HepG2 (cell line): ENCODE data around the gene TRABD. TPM values are rescaled to one million over a fixed set of nuclear protein-coding genes. Genes with fewer than 3 reads are reported as not detected.
A peak's percentile ranks its signal among the peaks of the same experiment; 100 is the strongest.

ENCODE experiments used
- ATF7-NPFF ChIP-seq: sonication (generic); formaldehyde crosslinking; IDR thresholded peaks from 2 replicates; pipeline ENCODE4 v1.8.1; 2023; ENCODE audit warnings: mild to moderate bottlenecking, low read depth, missing genetic modification reagents, moderate library complexity
- CREM ChIP-seq, 2 experiments: sonication (generic) in 1 of 2; formaldehyde crosslinking in 1 of 2; IDR thresholded peaks; 2 replicates each; pipeline versions ENCODE4 v1.4.0 to v1.6.1; 2016 to 2020; ENCODE audit warnings: antibody characterized with exemption in 1 of 2, mild to moderate bottlenecking in 1 of 2, missing genetic modification reagents in 1 of 2
- EZH2 ChIP-seq: conservative IDR thresholded peaks from 2 replicates; pipeline ENCODE4 v1.6.1; 2012; ENCODE audit warnings: mild to moderate bottlenecking, low read depth, low read length, moderate library complexity
- IRF2 ChIP-seq: IDR thresholded peaks from 2 replicates; pipeline ENCODE4 v1.6.1; 2018; ENCODE audit warnings: missing genetic modification reagents, missing compliant biosample characterization
- KLF13 ChIP-seq: sonication (generic); formaldehyde crosslinking; IDR thresholded peaks from 2 replicates; pipeline ENCODE4 v1.4.0; 2020; ENCODE audit warnings: mild to moderate bottlenecking, missing genetic modification reagents
- KLF16 ChIP-seq, 2 experiments: sonication (generic) in 1 of 2; formaldehyde crosslinking in 1 of 2; IDR thresholded peaks; 2 replicates each; pipeline versions ENCODE4 v1.6.1 to v1.8.0; 2016 to 2023; ENCODE audit warnings: missing genetic modification reagents in 2 of 2, missing compliant biosample characterization in 1 of 2
- MXI1 ChIP-seq: IDR thresholded peaks from 3 replicates; pipeline ENCODE4 v1.6.1; 2012; ENCODE audit warnings: low read depth, low read length, inconsistent platforms, borderline replicate concordance
- NRL ChIP-seq: sonication (generic); formaldehyde crosslinking; IDR thresholded peaks from 2 replicates; pipeline ENCODE4 v1.5.0; 2020; ENCODE audit warnings: missing genetic modification reagents, mild to moderate bottlenecking, moderate library complexity, borderline replicate concordance
- POLR2A ChIP-seq, 2 experiments: IDR thresholded peaks; 2 replicates each; pipeline ENCODE4 v1.6.1; 2011; ENCODE audit warnings: low read depth in 2 of 2, low read length in 2 of 2, mild to moderate bottlenecking in 1 of 2, moderate library complexity in 1 of 2; ENCODE audit not compliant: insufficient read depth in 1 of 2
- RAD21 ChIP-seq: fragments of 450-650 bp; formaldehyde crosslinking; IDR thresholded peaks from 2 replicates; pipeline ENCODE4 v1.5.0; 2020; ENCODE audit warnings: mild to moderate bottlenecking
- RFXANK ChIP-seq: IDR thresholded peaks from 2 replicates; pipeline ENCODE4 v1.6.1; 2016
- RXRA ChIP-seq: sonication (generic); formaldehyde crosslinking; IDR thresholded peaks from 2 replicates; pipeline ENCODE4 v1.5.1; 2020; ENCODE audit warnings: missing genetic modification reagents
- SP2 ChIP-seq: sonication (generic); formaldehyde crosslinking; IDR thresholded peaks from 2 replicates; pipeline ENCODE4 v1.5.1; 2020; ENCODE audit warnings: mild to moderate bottlenecking, missing genetic modification reagents
- TEAD3 ChIP-seq: optimal IDR thresholded peaks from 2 replicates; pipeline ENCODE3; 2016; ENCODE audit warnings: borderline replicate concordance
- YEATS2 ChIP-seq: sonication (generic); formaldehyde crosslinking; IDR thresholded peaks from 2 replicates; pipeline ENCODE4 v1.4.0; 2020; ENCODE audit warnings: missing genetic modification reagents, borderline replicate concordance
- YY1 ChIP-seq: IDR thresholded peaks from 2 replicates; pipeline ENCODE4 v1.6.1; 2011; ENCODE audit warnings: low read length, low read depth, moderate library complexity, mild to moderate bottlenecking; ENCODE audit not compliant: insufficient read depth, insufficient replicate concordance
- ZNF20 ChIP-seq: sonication (generic); formaldehyde crosslinking; IDR thresholded peaks from 2 replicates; pipeline ENCODE4 v1.4.0; 2020; ENCODE audit warnings: mild to moderate bottlenecking, moderate library complexity, missing genetic modification reagents
- ZNF354B ChIP-seq: sonication (generic); formaldehyde crosslinking; IDR thresholded peaks from 2 replicates; pipeline ENCODE4 v1.8.0; 2022; ENCODE audit warnings: mild to moderate bottlenecking, missing genetic modification reagents
- ZNF530 ChIP-seq: sonication (generic); formaldehyde crosslinking; IDR thresholded peaks from 2 replicates; pipeline ENCODE4 v1.5.0; 2020; ENCODE audit warnings: low read depth, mild to moderate bottlenecking, missing genetic modification reagents
- ZNF660 ChIP-seq: sonication (generic); formaldehyde crosslinking; IDR thresholded peaks from 2 replicates; pipeline ENCODE4 v1.5.1; 2020; ENCODE audit warnings: mild to moderate bottlenecking, low read depth, missing genetic modification reagents, borderline replicate concordance
- polyA plus RNA-seq, 8 experiments: library from polyadenylated mRNA; depleted of rRNA in 3 of 8; stranded (reverse) in 7 of 8; unstranded in 1 of 8; fragments of >200 nt; fragmentation: Illumina TruSeq in 4 of 8; extraction: Trizol in 4 of 8; gene quantifications; 2 replicates each; pipeline versions ENCODE4 v1.2.1 to v1.2.3, GENCODE V29; 2011 to 2016; ENCODE audit warnings: low read depth in 4 of 8, missing spikeins in 1 of 8, mixed read lengths in 1 of 8; ENCODE audit not compliant: insufficient read depth in 1 of 8
- total RNA-seq, 5 experiments: library from RNA; depleted of rRNA; stranded (reverse); fragments of >200 nt; fragmentation: Illumina TruSeq; extraction: Trizol; gene quantifications; 2 replicates each; pipeline ENCODE4 v1.2.3, GENCODE V29; 2016; ENCODE audit warnings: low read depth in 1 of 5
- TF ChIP-seq, protein P1 (sequence below): sonication (generic); formaldehyde crosslinking; IDR thresholded peaks from 2 replicates; pipeline ENCODE4 v1.4.0; 2020; ENCODE audit warnings: missing genetic modification reagents, borderline replicate concordance
- TF ChIP-seq, protein P2 (sequence below): sonication (generic); formaldehyde crosslinking; IDR thresholded peaks from 2 replicates; pipeline ENCODE4 v1.5.1; 2020; ENCODE audit warnings: missing genetic modification reagents, mild to moderate bottlenecking, borderline replicate concordance
- TF ChIP-seq, protein P3 (sequence below): IDR thresholded peaks from 2 replicates; pipeline ENCODE4 v1.6.1; 2012; ENCODE audit warnings: inconsistent platforms
- TF ChIP-seq, protein P4 (sequence below): sonication (generic); formaldehyde crosslinking; IDR thresholded peaks from 2 replicates; pipeline ENCODE4 v1.5.0; 2020; ENCODE audit warnings: mild to moderate bottlenecking, missing genetic modification reagents

Gene TRABD
- total and polyA plus RNA-seq, 2 of the 13 experiments (the other 11 are each of a cell fraction or from before 2014, with no cell fraction given) = 21.5 to 28.9 TPM

DNA sequence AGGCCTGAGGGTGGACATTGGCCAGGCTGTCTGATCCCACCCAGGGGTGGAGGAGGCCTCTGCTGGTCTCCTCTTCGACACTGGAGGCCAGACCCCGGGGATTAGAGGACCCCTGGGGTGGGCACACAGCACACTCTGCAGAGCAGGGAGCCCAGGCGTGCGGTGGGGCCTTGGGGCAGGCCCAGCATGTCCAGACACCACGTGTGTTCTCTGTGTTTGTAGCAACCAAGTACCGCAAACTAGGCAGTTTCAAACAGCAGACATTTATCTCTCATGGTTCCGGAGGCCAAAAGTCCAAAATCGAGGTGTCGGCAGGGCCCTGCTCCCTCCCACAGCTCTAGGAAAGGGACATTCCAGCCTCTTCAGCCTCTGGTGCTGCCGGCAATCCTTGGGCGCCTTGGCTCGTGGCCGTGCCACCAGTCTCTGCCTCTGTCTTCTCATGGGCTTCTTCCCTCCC lies 13.7 kb upstream of the TRABD start (continued):
- TF ChIP-seq ATF7-NPFF (CRISPR knock-in tag) (no peak), RXRA (CRISPR knock-in tag) (peak; percentile 31; the same call in 1 of the 2 replicates), TEAD3 (CRISPR knock-in tag) (peak; percentile 86), CREM (IDR thresholded peaks at IDR 0.05) (no peak), CREM (CRISPR knock-in tag; IDR thresholded peaks at IDR 0.05) (no peak), ZNF660 (CRISPR knock-in tag) (no peak), SP2 (CRISPR knock-in tag) (no peak), MXI1 (peak; percentile 49; the same call in 1 of the 3 replicates), RAD21 (CRISPR knock-in tag) (0 out of 2 replicates have a peak, but pooled peaks have one; percentile 14), RFXANK (no peak), KLF16 (CRISPR knock-in tag; IDR thresholded peaks at IDR 0.05) (no peak), IRF2 (CRISPR knock-in tag) (no peak), ZNF354B (no peak), YY1 (no peak), KLF13 (CRISPR knock-in tag) (no peak), POLR2A (IDR thresholded peaks at IDR 0.05; ENCODE audit: insufficient read depth in 1 of 2, low read depth in 2 of 2, low read length in 2 of 2) (peak in 1 of 2 experiments; percentile 46; a peak in 1 of 4 replicates), YEATS2 (CRISPR knock-in tag) (0 out of 2 replicates have a peak, but pooled peaks have one; percentile 30), ZNF20 (CRISPR knock-in tag) (no peak), EZH2 (no peak), ZNF530 (CRISPR knock-in tag) (no peak), NRL (CRISPR knock-in tag) (no peak)
- TF ChIP-seq, protein P1, sequence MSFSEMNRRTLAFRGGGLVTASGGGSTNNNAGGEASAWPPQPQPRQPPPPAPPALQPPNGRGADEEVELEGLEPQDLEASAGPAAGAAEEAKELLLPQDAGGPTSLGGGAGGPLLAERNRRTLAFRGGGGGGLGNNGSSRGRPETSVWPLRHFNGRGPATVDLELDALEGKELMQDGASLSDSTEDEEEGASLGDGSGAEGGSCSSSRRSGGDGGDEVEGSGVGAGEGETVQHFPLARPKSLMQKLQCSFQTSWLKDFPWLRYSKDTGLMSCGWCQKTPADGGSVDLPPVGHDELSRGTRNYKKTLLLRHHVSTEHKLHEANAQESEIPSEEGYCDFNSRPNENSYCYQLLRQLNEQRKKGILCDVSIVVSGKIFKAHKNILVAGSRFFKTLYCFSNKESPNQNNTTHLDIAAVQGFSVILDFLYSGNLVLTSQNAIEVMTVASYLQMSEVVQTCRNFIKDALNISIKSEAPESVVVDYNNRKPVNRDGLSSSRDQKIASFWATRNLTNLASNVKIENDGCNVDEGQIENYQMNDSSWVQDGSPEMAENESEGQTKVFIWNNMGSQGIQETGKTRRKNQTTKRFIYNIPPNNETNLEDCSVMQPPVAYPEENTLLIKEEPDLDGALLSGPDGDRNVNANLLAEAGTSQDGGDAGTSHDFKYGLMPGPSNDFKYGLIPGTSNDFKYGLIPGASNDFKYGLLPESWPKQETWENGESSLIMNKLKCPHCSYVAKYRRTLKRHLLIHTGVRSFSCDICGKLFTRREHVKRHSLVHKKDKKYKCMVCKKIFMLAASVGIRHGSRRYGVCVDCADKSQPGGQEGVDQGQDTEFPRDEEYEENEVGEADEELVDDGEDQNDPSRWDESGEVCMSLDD (CRISPR knock-in tag) = no peak
- TF ChIP-seq, protein P2, sequence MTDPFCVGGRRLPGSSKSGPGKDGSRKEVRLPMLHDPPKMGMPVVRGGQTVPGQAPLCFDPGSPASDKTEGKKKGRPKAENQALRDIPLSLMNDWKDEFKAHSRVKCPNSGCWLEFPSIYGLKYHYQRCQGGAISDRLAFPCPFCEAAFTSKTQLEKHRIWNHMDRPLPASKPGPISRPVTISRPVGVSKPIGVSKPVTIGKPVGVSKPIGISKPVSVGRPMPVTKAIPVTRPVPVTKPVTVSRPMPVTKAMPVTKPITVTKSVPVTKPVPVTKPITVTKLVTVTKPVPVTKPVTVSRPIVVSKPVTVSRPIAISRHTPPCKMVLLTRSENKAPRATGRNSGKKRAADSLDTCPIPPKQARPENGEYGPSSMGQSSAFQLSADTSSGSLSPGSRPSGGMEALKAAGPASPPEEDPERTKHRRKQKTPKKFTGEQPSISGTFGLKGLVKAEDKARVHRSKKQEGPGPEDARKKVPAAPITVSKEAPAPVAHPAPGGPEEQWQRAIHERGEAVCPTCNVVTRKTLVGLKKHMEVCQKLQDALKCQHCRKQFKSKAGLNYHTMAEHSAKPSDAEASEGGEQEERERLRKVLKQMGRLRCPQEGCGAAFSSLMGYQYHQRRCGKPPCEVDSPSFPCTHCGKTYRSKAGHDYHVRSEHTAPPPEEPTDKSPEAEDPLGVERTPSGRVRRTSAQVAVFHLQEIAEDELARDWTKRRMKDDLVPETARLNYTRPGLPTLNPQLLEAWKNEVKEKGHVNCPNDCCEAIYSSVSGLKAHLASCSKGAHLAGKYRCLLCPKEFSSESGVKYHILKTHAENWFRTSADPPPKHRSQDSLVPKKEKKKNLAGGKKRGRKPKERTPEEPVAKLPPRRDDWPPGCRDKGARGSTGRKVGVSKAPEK (CRISPR knock-in tag) = no peak
- TF ChIP-seq, protein P3, sequence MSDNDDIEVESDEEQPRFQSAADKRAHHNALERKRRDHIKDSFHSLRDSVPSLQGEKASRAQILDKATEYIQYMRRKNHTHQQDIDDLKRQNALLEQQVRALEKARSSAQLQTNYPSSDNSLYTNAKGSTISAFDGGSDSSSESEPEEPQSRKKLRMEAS = peak; percentile 92
- TF ChIP-seq, protein P4, sequence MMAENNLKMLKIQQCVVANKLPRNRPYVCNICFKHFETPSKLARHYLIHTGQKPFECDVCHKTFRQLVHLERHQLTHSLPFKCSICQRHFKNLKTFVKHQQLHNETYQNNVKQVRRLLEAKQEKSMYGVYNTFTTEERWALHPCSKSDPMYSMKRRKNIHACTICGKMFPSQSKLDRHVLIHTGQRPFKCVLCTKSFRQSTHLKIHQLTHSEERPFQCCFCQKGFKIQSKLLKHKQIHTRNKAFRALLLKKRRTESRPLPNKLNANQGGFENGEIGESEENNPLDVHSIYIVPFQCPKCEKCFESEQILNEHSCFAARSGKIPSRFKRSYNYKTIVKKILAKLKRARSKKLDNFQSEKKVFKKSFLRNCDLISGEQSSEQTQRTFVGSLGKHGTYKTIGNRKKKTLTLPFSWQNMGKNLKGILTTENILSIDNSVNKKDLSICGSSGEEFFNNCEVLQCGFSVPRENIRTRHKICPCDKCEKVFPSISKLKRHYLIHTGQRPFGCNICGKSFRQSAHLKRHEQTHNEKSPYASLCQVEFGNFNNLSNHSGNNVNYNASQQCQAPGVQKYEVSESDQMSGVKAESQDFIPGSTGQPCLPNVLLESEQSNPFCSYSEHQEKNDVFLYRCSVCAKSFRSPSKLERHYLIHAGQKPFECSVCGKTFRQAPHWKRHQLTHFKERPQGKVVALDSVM = 0 out of 2 replicates have a peak, but pooled peaks have one; percentile 45
